Measurements from ENCODE around the gene SH3GL1.

DNA sequence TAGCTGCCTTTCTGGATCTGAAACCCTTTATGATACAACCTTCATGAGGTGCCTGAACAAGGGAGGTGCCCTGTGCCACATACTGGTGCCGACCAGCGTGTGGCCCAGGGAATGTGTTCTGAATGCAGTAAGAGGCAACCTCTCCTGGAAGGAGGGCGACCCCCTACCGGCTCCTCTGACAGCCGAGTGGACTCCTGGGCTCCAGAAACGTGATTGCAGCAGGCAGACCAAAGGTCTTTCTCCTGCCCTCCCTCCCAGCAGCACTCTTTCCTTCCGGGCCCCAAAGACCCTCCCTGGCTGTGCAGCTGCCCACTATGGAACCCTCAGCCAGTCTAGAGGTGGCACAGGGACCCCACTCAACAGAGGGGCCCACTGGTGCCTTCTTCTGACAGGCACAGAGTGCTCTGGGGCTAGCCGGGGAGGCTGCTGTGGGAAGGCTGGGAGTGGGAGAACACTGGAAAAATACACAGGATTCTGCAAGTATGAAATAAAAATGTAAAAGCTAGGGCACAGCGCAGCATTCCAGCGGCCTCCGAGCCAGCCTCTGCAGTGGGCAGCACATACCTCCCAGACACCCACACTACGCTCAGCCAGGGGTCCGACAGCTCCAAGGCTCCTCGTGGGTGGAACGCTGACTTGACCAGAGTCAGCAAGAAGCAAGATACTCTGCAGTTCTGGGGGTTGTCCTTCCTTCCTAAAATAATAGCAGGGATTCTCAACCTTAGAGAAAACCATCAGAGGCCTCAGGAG, 14.9 kb downstream of the SH3GL1 start:
- TF ChIP-seq, protein P1, sequence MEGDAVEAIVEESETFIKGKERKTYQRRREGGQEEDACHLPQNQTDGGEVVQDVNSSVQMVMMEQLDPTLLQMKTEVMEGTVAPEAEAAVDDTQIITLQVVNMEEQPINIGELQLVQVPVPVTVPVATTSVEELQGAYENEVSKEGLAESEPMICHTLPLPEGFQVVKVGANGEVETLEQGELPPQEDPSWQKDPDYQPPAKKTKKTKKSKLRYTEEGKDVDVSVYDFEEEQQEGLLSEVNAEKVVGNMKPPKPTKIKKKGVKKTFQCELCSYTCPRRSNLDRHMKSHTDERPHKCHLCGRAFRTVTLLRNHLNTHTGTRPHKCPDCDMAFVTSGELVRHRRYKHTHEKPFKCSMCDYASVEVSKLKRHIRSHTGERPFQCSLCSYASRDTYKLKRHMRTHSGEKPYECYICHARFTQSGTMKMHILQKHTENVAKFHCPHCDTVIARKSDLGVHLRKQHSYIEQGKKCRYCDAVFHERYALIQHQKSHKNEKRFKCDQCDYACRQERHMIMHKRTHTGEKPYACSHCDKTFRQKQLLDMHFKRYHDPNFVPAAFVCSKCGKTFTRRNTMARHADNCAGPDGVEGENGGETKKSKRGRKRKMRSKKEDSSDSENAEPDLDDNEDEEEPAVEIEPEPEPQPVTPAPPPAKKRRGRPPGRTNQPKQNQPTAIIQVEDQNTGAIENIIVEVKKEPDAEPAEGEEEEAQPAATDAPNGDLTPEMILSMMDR (IDR thresholded peaks at IDR 0.05) = no peak
- TF ChIP-seq POLR2AphosphoS5 (IDR thresholded peaks at IDR 0.05) = no peak
